ENCODE data around the gene DDIT3. TPM values are rescaled to one million over a fixed set of nuclear protein-coding genes. Genes with fewer than 3 reads are reported as not detected.

Gene DDIT3
- total RNA-seq, 1 experiment from 2014 or later = 14.1 TPM

GRCh38 chr12:57487597-57488401 is 32.5 kb downstream of the DDIT3 start, which contains the start of gene MARS1:
MARS1 (plus strand) TSS chr12:57488068; CDS start chr12:57488091, 23 bp downstream.
- H3K4ac ChIP-seq (ENCODE audit: low read depth, low read length) = no peak within 1 kb of the TSS; the same call in 1 of the 2 replicates
- no peak within 1 kb of the TSS for H3K56ac ChIP-seq (ENCODE audit: insufficient read length, low read depth, low read length)
- no peaks in the 10 kb centered on the region for H3K79me1 ChIP-seq (ENCODE audit: insufficient read depth, low read depth, low read length, poor library complexity, severe bottlenecking)
- peaks cover 2% of the 10 kb centered on the region; the same call in 1 of the 2 replicates for H3K4me1 ChIP-seq (ENCODE audit: insufficient read depth, low read length)
- Mint-ChIP-seq H3K36me3 (ENCODE audit: insufficient read depth in 1 of 3, low read depth in 3 of 3) (peaks cover 44 to 49% (median 46%) of the 10 kb centered on the region in 3 experiments), H3K9me3 (peaks cover under 1 to 3% of the 10 kb centered on the region in 2 experiments; a peak in 2 of 5 replicates), H3K4me3 (peak within 1 kb of the TSS; percentile 96 to 97), H3K27ac (peak within 1 kb of the TSS; percentile 95 to 99 (median 97)), H3K4me1 (peaks cover 14% of the 10 kb centered on the region in 2 experiments), H3K27me3 (ENCODE audit: low read depth) (no peaks in the 10 kb centered on the region)
- H4K20me1 ChIP-seq (ENCODE audit: control insufficient read depth, insufficient read depth, insufficient read length) = no peaks in the 10 kb centered on the region
- H3K79me2 ChIP-seq (ENCODE audit: insufficient read depth, low read length) = peaks cover 8% of the 10 kb centered on the region; the same call in 1 of the 2 replicates
- H4K5ac ChIP-seq (ENCODE audit: insufficient read length, low read depth, low read length) = no peak within 1 kb of the TSS
- no peaks in the 10 kb centered on the region for H3K27me3 ChIP-seq (ENCODE audit: insufficient read depth, low read length)
- H2AFZ ChIP-seq (ENCODE audit: low read length) = no peak within 1 kb of the TSS
- H2BK20ac ChIP-seq (ENCODE audit: low read depth, low read length, poor library complexity, severe bottlenecking) = no peak within 1 kb of the TSS
- no peak within 1 kb of the TSS for H2BK12ac ChIP-seq (ENCODE audit: insufficient read length, low read depth, low read length)
- WGBS (ENCODE audit: extremely low coverage, insufficient read length, low lambda C conversion rate) = 100% methylated on average over 1 of the region's 47 CpGs
- peak; percentile 97 for DNase-seq
- peak within 1 kb of the TSS; percentile 90 for H3K4me2 ChIP-seq (ENCODE audit: insufficient read depth, insufficient read length, low read length)
- H3K9ac ChIP-seq (ENCODE audit: extremely low read depth, insufficient read length, low read length) = peak within 1 kb of the TSS; percentile 85
- H3K9me3 ChIP-seq (ENCODE audit: control insufficient read depth, low read depth, low read length) = no peaks in the 10 kb centered on the region
- no peak within 1 kb of the TSS for H2AK5ac ChIP-seq (ENCODE audit: insufficient read length, low read length)
- no peak within 1 kb of the TSS for H3K23ac ChIP-seq (ENCODE audit: insufficient read length, low read depth, low read length)
- H4K91ac ChIP-seq (ENCODE audit: insufficient read length, low read depth, low read length) = no peak within 1 kb of the TSS
- no peak within 1 kb of the TSS for H3K27ac ChIP-seq (ENCODE audit: insufficient read length, low read depth, low read length)
- H3K18ac ChIP-seq (ENCODE audit: insufficient read length, low read depth, low read length) = peak within 1 kb of the TSS; percentile 74
- H2BK5ac ChIP-seq (ENCODE audit: insufficient read length, low read length) = peak within 1 kb of the TSS; percentile 2
- no peak within 1 kb of the TSS for H3T11ph ChIP-seq (ENCODE audit: low read length)
- TF ChIP-seq CTCF (conservative IDR thresholded peaks at IDR 0.05) = peak; percentile 35; the same call in 2 of the 3 replicates
- H2BK15ac ChIP-seq (ENCODE audit: low read depth, low read length) = no peak within 1 kb of the TSS
- H2BK120ac ChIP-seq (ENCODE audit: low read depth, low read length, poor library complexity, severe bottlenecking) = no peak within 1 kb of the TSS
- H3K23me2 ChIP-seq (ENCODE audit: insufficient read length, low read depth, low read length, poor library complexity, severe bottlenecking) = peaks cover 5% of the 10 kb centered on the region
- peak within 1 kb of the TSS; percentile 95; the same call in 1 of the 2 replicates for H3K14ac ChIP-seq (ENCODE audit: insufficient read depth, low read length)
- no peak within 1 kb of the TSS for H4K8ac ChIP-seq (replicated peaks; ENCODE audit: insufficient read length, low read depth, low read length)

All from H9 (cell line).